KMS-11 (cell line): ENCODE data around the gene PLEKHA5.

ENCODE experiments used
- H2AFZ ChIP-seq: fragments of 200-600 bp; sonication (generic); 2 replicates; pipeline ENCODE4 v1.6.1; 2016; ENCODE audit warnings: antibody characterized with exemption, mixed run types, low read depth
- H3K27ac ChIP-seq: fragments of 200-600 bp; sonication (generic); 2 replicates; pipeline ENCODE4 v1.6.1; 2016; ENCODE audit warnings: mild to moderate bottlenecking, mixed run types
- H3K27me3 ChIP-seq: fragments of 200-600 bp; sonication (generic); 2 replicates; pipeline ENCODE4 v1.6.1; 2017; ENCODE audit warnings: mild to moderate bottlenecking, low read depth, mixed run types, moderate library complexity; ENCODE audit not compliant: insufficient read depth
- H3K36me3 ChIP-seq: fragments of 200-600 bp; sonication (generic); 2 replicates; pipeline ENCODE4 v1.6.1; 2017; ENCODE audit warnings: mild to moderate bottlenecking, mixed run types; ENCODE audit not compliant: insufficient read depth
- H3K4me1 ChIP-seq: fragments of 200-600 bp; sonication (generic); 2 replicates; pipeline ENCODE4 v1.6.1; 2016; ENCODE audit warnings: mild to moderate bottlenecking, low read depth, mixed run types; ENCODE audit not compliant: poor library complexity, severe bottlenecking
- H3K4me2 ChIP-seq: fragments of 200-600 bp; sonication (generic); 2 replicates; pipeline ENCODE4 v1.7.0; 2016; ENCODE audit warnings: mild to moderate bottlenecking, mixed run types
- H3K4me3 ChIP-seq: fragments of 200-600 bp; sonication (generic); IDR thresholded peaks from 2 replicates; pipeline ENCODE4 v1.6.1; 2017; ENCODE audit warnings: low read depth, low read length, mixed read lengths; ENCODE audit not compliant: insufficient read depth
- H3K79me2 ChIP-seq: fragments of 200-600 bp; sonication (generic); 2 replicates; pipeline ENCODE4 v1.6.1; 2016; ENCODE audit warnings: low read depth, mixed run types; ENCODE audit not compliant: insufficient read depth
- H3K9ac ChIP-seq: fragments of 200-600 bp; sonication (generic); 2 replicates; pipeline ENCODE4 v1.6.1; 2016; ENCODE audit warnings: mild to moderate bottlenecking, mixed run types
- H4K20me1 ChIP-seq: fragments of 200-600 bp; sonication (generic); 2 replicates; pipeline ENCODE4 v1.6.1; 2016; ENCODE audit warnings: mild to moderate bottlenecking, mixed run types; ENCODE audit not compliant: insufficient read depth
- CTCF ChIP-seq: fragments of 200-600 bp; sonication (generic); conservative IDR thresholded peaks from 2 replicates; pipeline ENCODE4 v1.6.1; 2017; ENCODE audit warnings: low read depth, mild to moderate bottlenecking, antibody characterized with exemption, low read length, moderate library complexity, mixed read lengths

PLEKHA5 gene

GRCh38 chr12:19120795-19121194 is 8.7 kb upstream of the PLEKHA5 start:
- Histone ChIP-seq H3K79me2 (no peaks in the 10 kb centered on the region), H3K4me2 (no peak overlapping the region), H3K9ac (no peak overlapping the region), H3K36me3 (no peaks in the 10 kb centered on the region), H3K27ac (no peak overlapping the region), H4K20me1 (no peaks in the 10 kb centered on the region), H3K27me3 (no peaks in the 10 kb centered on the region), H2AFZ (no peak overlapping the region), H3K4me1 (no peaks in the 10 kb centered on the region), H3K4me3 (no peak overlapping the region)
- no peak for TF ChIP-seq CTCF

- Histone ChIP-seq H3K9ac (no peak overlapping the region), H3K27me3 (no peaks in the 10 kb centered on the region), H4K20me1 (no peaks in the 10 kb centered on the region), H3K4me1 (no peaks in the 10 kb centered on the region), H3K4me2 (no peak overlapping the region), H2AFZ (no peak overlapping the region), H3K79me2 (no peaks in the 10 kb centered on the region), H3K27ac (no peak overlapping the region), H3K36me3 (no peaks in the 10 kb centered on the region), H3K4me3 (no peak overlapping the region)
- TF ChIP-seq CTCF: no peak
Measured at GRCh38 chr12:19121449-19122018, 8.0 kb upstream of the PLEKHA5 start.

- Histone ChIP-seq H3K36me3 (no peaks in the 10 kb centered on the region), H3K4me1 (peaks cover 7% of the 10 kb centered on the region), H3K79me2 (no peaks in the 10 kb centered on the region), H3K9ac (no peak overlapping the region), H3K27ac (no peak overlapping the region), H2AFZ (no peak overlapping the region), H3K27me3 (no peaks in the 10 kb centered on the region), H3K4me2 (no peak overlapping the region), H4K20me1 (no peaks in the 10 kb centered on the region), H3K4me3 (no peak overlapping the region)
- no peak for TF ChIP-seq CTCF
Measured at GRCh38 chr12:19125325-19125724, 4.2 kb upstream of the PLEKHA5 start.

- no peak overlapping the region for H3K9ac ChIP-seq
- H4K20me1 ChIP-seq: no peaks in the 10 kb centered on the region
- H3K27me3 ChIP-seq: no peaks in the 10 kb centered on the region
- no peak overlapping the region for H3K27ac ChIP-seq
- H2AFZ ChIP-seq: no peak overlapping the region
- H3K4me2 ChIP-seq: no peak overlapping the region
- H3K36me3 ChIP-seq: no peaks in the 10 kb centered on the region
- peaks cover 17% of the 10 kb centered on the region for H3K4me1 ChIP-seq
- no peaks in the 10 kb centered on the region; the same call in 1 of the 2 replicates for H3K79me2 ChIP-seq
- no peak for TF ChIP-seq CTCF
- H3K4me3 ChIP-seq: no peak overlapping the region
Measured at GRCh38 chr12:19127270-19127669, 2.3 kb upstream of the PLEKHA5 start.
